ENCODE measurements around the gene UCP2. TPM values are rescaled to one million over a fixed set of nuclear protein-coding genes. Genes with fewer than 3 reads are reported as not detected.

Gene UCP2
- total RNA-seq, 1 experiment from 2014 or later: 54.0 TPM

GRCh38 chr11:74012074-74012809 is 29.6 kb upstream of the UCP2 start:
- Mint-ChIP-seq H3K4me1 (peaks cover 7% of the 10 kb centered on the region), H3K27ac (no peak overlapping the region), H3K36me3 (peaks cover 7% of the 10 kb centered on the region), H3K4me3 (no peak overlapping the region), H3K9me3 (no peaks in the 10 kb centered on the region), H3K27me3 (ENCODE audit: low read depth) (no peaks in the 10 kb centered on the region)
- ATAC-seq (no peak), DNase-seq (ENCODE audit: low spot score) (no peak)
- ChIA-PET CTCF (no interaction called here), POLR2A (no interaction called here)
- TF ChIP-seq IRF1 (CRISPR knock-in tag; IDR thresholded peaks at IDR 0.05) (no peak), CTCF (IDR thresholded peaks at IDR 0.05) (no peak), ZNF317 (CRISPR knock-in tag; IDR thresholded peaks at IDR 0.05; ENCODE audit: borderline replicate concordance, low read depth) (no peak), MXD4 (CRISPR knock-in tag; IDR thresholded peaks at IDR 0.05; ENCODE audit: borderline replicate concordance) (no peak), TEAD1 (CRISPR knock-in tag; IDR thresholded peaks at IDR 0.05) (no peak), EMX1 (CRISPR knock-in tag; IDR thresholded peaks at IDR 0.05) (no peak), USF1 (CRISPR knock-in tag; IDR thresholded peaks at IDR 0.05) (no peak), E2F4 (CRISPR knock-in tag; IDR thresholded peaks at IDR 0.05; ENCODE audit: borderline replicate concordance, low read depth) (no peak), NFATC4 (CRISPR knock-in tag; IDR thresholded peaks at IDR 0.05) (no peak), ZNF263 (CRISPR knock-in tag; IDR thresholded peaks at IDR 0.05; ENCODE audit: low read depth) (no peak), TCF7 (CRISPR knock-in tag; IDR thresholded peaks at IDR 0.05; ENCODE audit: low read depth) (no peak), E2F1 (CRISPR knock-in tag; IDR thresholded peaks at IDR 0.05) (no peak), PRDM15 (CRISPR knock-in tag; IDR thresholded peaks at IDR 0.05) (no peak), ZNF232 (CRISPR knock-in tag; IDR thresholded peaks at IDR 0.05) (no peak), ARID4B (CRISPR knock-in tag; IDR thresholded peaks at IDR 0.05; ENCODE audit: borderline replicate concordance) (no peak), ATF2 (CRISPR knock-in tag; IDR thresholded peaks at IDR 0.05; ENCODE audit: borderline replicate concordance, low read depth) (no peak), ZNF423 (CRISPR knock-in tag; IDR thresholded peaks at IDR 0.05) (no peak), MYBL2 (CRISPR knock-in tag; IDR thresholded peaks at IDR 0.05) (no peak), E2F5 (CRISPR knock-in tag; IDR thresholded peaks at IDR 0.05) (no peak)

Data from WTC11 (cell line).